ENCODE measurements around the gene BTBD2. TPM values are rescaled to one million over a fixed set of nuclear protein-coding genes. Genes with fewer than 3 reads are reported as not detected.

The BTBD2 gene
- total and polyA plus RNA-seq, 2 of the 13 experiments (the other 11 are each of a cell fraction or from before 2014, with no cell fraction given) = 28.1 to 45.3 TPM

GRCh38 chr19:1942078-1942933 lies 73.2 kb downstream of the BTBD2 start (continued):
- TF ChIP-seq GLMP (CRISPR knock-in tag; IDR thresholded peaks at IDR 0.05; ENCODE audit: borderline replicate concordance) (no peak), PATZ1 (CRISPR knock-in tag; IDR thresholded peaks at IDR 0.05) (peak; percentile 82), NCOA1 (CRISPR knock-in tag; IDR thresholded peaks at IDR 0.05) (no peak), ZNF746 (CRISPR knock-in tag; IDR thresholded peaks at IDR 0.05) (peak; percentile 74; the same call in 1 of the 2 replicates), SIX4 (CRISPR knock-in tag; IDR thresholded peaks at IDR 0.05) (no peak), CREBL2 (CRISPR knock-in tag; IDR thresholded peaks at IDR 0.05; ENCODE audit: borderline replicate concordance) (no peak), ZNF503 (CRISPR knock-in tag; IDR thresholded peaks at IDR 0.05) (no peak), ZFAT (CRISPR knock-in tag; conservative IDR thresholded peaks at IDR 0.05) (no peak), SKIL (CRISPR knock-in tag; IDR thresholded peaks at IDR 0.05; ENCODE audit: borderline replicate concordance) (peak; percentile 67), ZNF264 (CRISPR knock-in tag; IDR thresholded peaks at IDR 0.05) (no peak), MED13 (CRISPR knock-in tag; IDR thresholded peaks at IDR 0.05) (no peak), YEATS4 (CRISPR knock-in tag; IDR thresholded peaks at IDR 0.05; ENCODE audit: borderline replicate concordance) (peak; percentile 80; the same call in 1 of the 2 replicates), ZNF10 (CRISPR knock-in tag; IDR thresholded peaks at IDR 0.05; ENCODE audit: borderline replicate concordance, low read depth) (no peak), HBP1 (CRISPR knock-in tag; IDR thresholded peaks at IDR 0.05; ENCODE audit: low read depth) (peak; percentile 50; the same call in 1 of the 2 replicates), TP53 (CRISPR knock-in tag; conservative IDR thresholded peaks at IDR 0.05) (no peak; the same call in 1 of the 2 replicates), GPBP1L1 (CRISPR knock-in tag; IDR thresholded peaks at IDR 0.05) (no peak), FOXK1 (CRISPR knock-in tag; IDR thresholded peaks at IDR 0.05; ENCODE audit: borderline replicate concordance, low read depth) (no peak), ZNF773 (CRISPR knock-in tag; IDR thresholded peaks at IDR 0.05; ENCODE audit: borderline replicate concordance) (no peak)

Data from HepG2 (cell line).